ENCODE measurements around the gene COPS9.

Gene COPS9

GRCh38 chr2:240132651-240132980 lies 3.5 kb downstream of the COPS9 start:
- H3K79me2 ChIP-seq (ENCODE audit: low read length), result peaks cover 24% of the 10 kb centered on the region
- H2AFZ ChIP-seq (ENCODE audit: low read depth, low read length), result no peak overlapping the region
- no peaks in the 10 kb centered on the region for H3K27me3 ChIP-seq (ENCODE audit: low read depth, low read length)
- no peak overlapping the region for H3K4me2 ChIP-seq (ENCODE audit: low read length)
- no peak for TF ChIP-seq CTCF (IDR thresholded peaks at IDR 0.05; ENCODE audit: low read depth, low read length)
- TF ChIP-seq EZH2phosphoT487 (IDR thresholded peaks at IDR 0.05; ENCODE audit: low read depth), result no peak
- H4K20me1 ChIP-seq (ENCODE audit: insufficient read depth, low read length), result no peaks in the 10 kb centered on the region
- H3K27ac ChIP-seq (ENCODE audit: low read length), result no peak overlapping the region
- H3K36me3 ChIP-seq (replicated peaks; ENCODE audit: low read depth, low read length), result peaks cover 3% of the 10 kb centered on the region
- no peak overlapping the region for H3K9ac ChIP-seq (ENCODE audit: low read length)
- H3K4me1 ChIP-seq (ENCODE audit: low read length), result peaks cover 10% of the 10 kb centered on the region; the same call in 1 of the 2 replicates
- H3K9me3 ChIP-seq (ENCODE audit: insufficient read depth, low read length), result no peaks in the 10 kb centered on the region
- no peak overlapping the region for H3K4me3 ChIP-seq (ENCODE audit: low read length)

GRCh38 chr2:240131941-240132650 lies 4.0 kb downstream of the COPS9 start:
- Histone ChIP-seq H3K36me3 (replicated peaks; ENCODE audit: low read depth, low read length) (peaks cover 3% of the 10 kb centered on the region), H3K4me2 (ENCODE audit: low read length) (no peak overlapping the region), H3K4me3 (ENCODE audit: low read length) (no peak overlapping the region), H3K9me3 (ENCODE audit: insufficient read depth, low read length) (no peaks in the 10 kb centered on the region), H3K4me1 (ENCODE audit: low read length) (peaks cover 10% of the 10 kb centered on the region; the same call in 1 of the 2 replicates), H4K20me1 (ENCODE audit: insufficient read depth, low read length) (no peaks in the 10 kb centered on the region), H3K27me3 (ENCODE audit: low read depth, low read length) (no peaks in the 10 kb centered on the region), H3K79me2 (ENCODE audit: low read length) (peaks cover 24% of the 10 kb centered on the region), H2AFZ (ENCODE audit: low read depth, low read length) (no peak overlapping the region), H3K9ac (ENCODE audit: low read length) (no peak overlapping the region), H3K27ac (ENCODE audit: low read length) (no peak overlapping the region)
- TF ChIP-seq EZH2phosphoT487 (IDR thresholded peaks at IDR 0.05; ENCODE audit: low read depth) (no peak), CTCF (IDR thresholded peaks at IDR 0.05; ENCODE audit: low read depth, low read length) (no peak)

- Histone ChIP-seq H3K4me1 (ENCODE audit: low read length) (peaks cover 7% of the 10 kb centered on the region; the same call in 1 of the 2 replicates), H3K9ac (ENCODE audit: low read length) (no peak overlapping the region), H3K4me2 (ENCODE audit: low read length) (no peak overlapping the region), H4K20me1 (ENCODE audit: insufficient read depth, low read length) (no peaks in the 10 kb centered on the region), H3K4me3 (ENCODE audit: low read length) (no peak overlapping the region), H2AFZ (ENCODE audit: low read depth, low read length) (no peak overlapping the region), H3K27ac (ENCODE audit: low read length) (no peak overlapping the region), H3K9me3 (ENCODE audit: insufficient read depth, low read length) (no peaks in the 10 kb centered on the region), H3K79me2 (ENCODE audit: low read length) (peaks cover 22% of the 10 kb centered on the region), H3K36me3 (replicated peaks; ENCODE audit: low read depth, low read length) (peaks cover 3% of the 10 kb centered on the region), H3K27me3 (ENCODE audit: low read depth, low read length) (no peaks in the 10 kb centered on the region)
- TF ChIP-seq CTCF (IDR thresholded peaks at IDR 0.05; ENCODE audit: low read depth, low read length) (no peak), EZH2phosphoT487 (IDR thresholded peaks at IDR 0.05; ENCODE audit: low read depth) (no peak)
Measured at GRCh38 chr2:240131296-240131695, 4.8 kb downstream of the COPS9 start.

- no peak overlapping the region for H3K4me3 ChIP-seq (ENCODE audit: low read length)
- peaks cover 3% of the 10 kb centered on the region for H3K36me3 ChIP-seq (replicated peaks; ENCODE audit: low read depth, low read length)
- TF ChIP-seq CTCF (IDR thresholded peaks at IDR 0.05; ENCODE audit: low read depth, low read length), result no peak
- no peak for TF ChIP-seq EZH2phosphoT487 (IDR thresholded peaks at IDR 0.05; ENCODE audit: low read depth)
Measured at GRCh38 chr2:240130393-240131195, 5.5 kb downstream of the COPS9 start.

More at GRCh38 chr2:240130393-240131195, 5.5 kb downstream of the COPS9 start:
- H4K20me1 ChIP-seq (ENCODE audit: insufficient read depth, low read length), result no peaks in the 10 kb centered on the region
- H3K79me2 ChIP-seq (ENCODE audit: low read length), result peaks cover 16% of the 10 kb centered on the region
- H3K9ac ChIP-seq (ENCODE audit: low read length), result no peak overlapping the region
- H2AFZ ChIP-seq (ENCODE audit: low read depth, low read length), result no peak overlapping the region
- no peaks in the 10 kb centered on the region for H3K9me3 ChIP-seq (ENCODE audit: insufficient read depth, low read length)
- peaks cover 7% of the 10 kb centered on the region; the same call in 1 of the 2 replicates for H3K4me1 ChIP-seq (ENCODE audit: low read length)
- no peak overlapping the region for H3K4me2 ChIP-seq (ENCODE audit: low read length)
- H3K27me3 ChIP-seq (ENCODE audit: low read depth, low read length), result no peaks in the 10 kb centered on the region
- H3K27ac ChIP-seq (ENCODE audit: low read length), result no peak overlapping the region
